HL-60 (cell line): ENCODE results near the gene GBX1.

ENCODE experiments used
- GABPA ChIP-seq: IDR thresholded peaks from 2 replicates; pipeline ENCODE4 v1.6.1; 2012; ENCODE audit warnings: low read depth
- POLR2AphosphoS5 ChIP-seq: IDR thresholded peaks from 2 replicates; pipeline ENCODE4 v1.6.1; 2012; ENCODE audit warnings: low read depth
- TF ChIP-seq, protein P1 (sequence below): IDR thresholded peaks from one replicate; pipeline ENCODE4 v1.5.1; 2011; ENCODE audit warnings: low read length, control low read depth, inconsistent platforms; ENCODE audit not compliant: insufficient read depth

DNA sequence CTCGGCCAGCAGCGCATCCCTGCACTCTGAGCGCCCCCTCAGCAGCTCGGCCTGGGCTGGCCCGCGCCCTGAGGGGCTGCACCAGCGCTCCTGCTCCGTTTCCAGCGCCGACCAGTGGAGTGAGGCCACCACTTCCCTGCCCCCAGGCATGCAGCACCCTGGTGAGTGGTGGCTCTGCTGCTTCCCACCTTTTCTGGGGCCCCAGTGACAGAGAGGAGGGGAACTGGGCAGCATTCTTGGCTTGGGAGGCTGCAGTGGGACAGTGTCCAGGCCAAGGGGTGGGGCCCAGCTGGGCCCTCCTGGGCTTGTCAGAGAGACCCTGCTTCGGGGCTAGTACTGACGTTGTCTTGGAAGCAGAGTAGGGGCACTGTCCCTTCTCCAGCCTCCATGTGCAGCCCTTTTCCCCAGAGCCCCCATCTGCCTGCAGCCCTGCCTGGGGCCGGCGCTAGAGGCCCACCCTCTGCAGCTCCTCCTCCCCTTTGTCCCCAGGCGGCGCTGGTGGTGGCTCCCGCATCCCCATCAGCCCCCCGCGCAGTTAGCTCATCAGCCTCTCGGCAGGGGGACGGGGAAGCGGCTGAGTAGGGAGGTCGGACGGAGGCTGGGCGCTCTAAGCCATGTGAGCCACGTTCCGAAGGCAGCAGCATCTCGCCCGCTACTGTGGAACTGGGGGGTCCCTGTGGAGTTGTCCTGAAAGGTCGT is 29.2 kb downstream of the GBX1 start:
- TF ChIP-seq, protein P1, sequence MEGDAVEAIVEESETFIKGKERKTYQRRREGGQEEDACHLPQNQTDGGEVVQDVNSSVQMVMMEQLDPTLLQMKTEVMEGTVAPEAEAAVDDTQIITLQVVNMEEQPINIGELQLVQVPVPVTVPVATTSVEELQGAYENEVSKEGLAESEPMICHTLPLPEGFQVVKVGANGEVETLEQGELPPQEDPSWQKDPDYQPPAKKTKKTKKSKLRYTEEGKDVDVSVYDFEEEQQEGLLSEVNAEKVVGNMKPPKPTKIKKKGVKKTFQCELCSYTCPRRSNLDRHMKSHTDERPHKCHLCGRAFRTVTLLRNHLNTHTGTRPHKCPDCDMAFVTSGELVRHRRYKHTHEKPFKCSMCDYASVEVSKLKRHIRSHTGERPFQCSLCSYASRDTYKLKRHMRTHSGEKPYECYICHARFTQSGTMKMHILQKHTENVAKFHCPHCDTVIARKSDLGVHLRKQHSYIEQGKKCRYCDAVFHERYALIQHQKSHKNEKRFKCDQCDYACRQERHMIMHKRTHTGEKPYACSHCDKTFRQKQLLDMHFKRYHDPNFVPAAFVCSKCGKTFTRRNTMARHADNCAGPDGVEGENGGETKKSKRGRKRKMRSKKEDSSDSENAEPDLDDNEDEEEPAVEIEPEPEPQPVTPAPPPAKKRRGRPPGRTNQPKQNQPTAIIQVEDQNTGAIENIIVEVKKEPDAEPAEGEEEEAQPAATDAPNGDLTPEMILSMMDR = no peak
- TF ChIP-seq POLR2AphosphoS5 = no peak
- TF ChIP-seq GABPA = no peak
